ENCODE results near the gene SPCS2. TPM values are rescaled to one million over a fixed set of nuclear protein-coding genes. Genes with fewer than 3 reads are reported as not detected.

The SPCS2 gene
- total and polyA plus RNA-seq, 2 of the 8 experiments (the other 6 are each of a cell fraction or from before 2014, with no cell fraction given): 92.7 to 161 TPM

GRCh38 chr11:74984730-74985129 lies 35.7 kb downstream of the SPCS2 start (continued):
- TF ChIP-seq CHD7 (IDR thresholded peaks at IDR 0.05; ENCODE audit: insufficient replicate concordance, low read length) (no peak), TEAD4 (IDR thresholded peaks at IDR 0.05; ENCODE audit: low read depth, low read length) (no peak), SIRT6 (IDR thresholded peaks at IDR 0.05; ENCODE audit: low read length) (no peak), CBX5 (IDR thresholded peaks at IDR 0.05; ENCODE audit: low read depth, low read length) (no peak), BCL11A (IDR thresholded peaks at IDR 0.05; ENCODE audit: low read depth in 2 of 2, low read length in 2 of 2) (no peak), CTBP2 (IDR thresholded peaks at IDR 0.05; ENCODE audit: borderline replicate concordance, insufficient read depth, insufficient read length, low read length) (no peak), HDAC2 (IDR thresholded peaks at IDR 0.05; ENCODE audit: borderline replicate concordance in 1 of 2, low read depth in 2 of 2, low read length in 2 of 2) (no peak), MAX (IDR thresholded peaks at IDR 0.05) (no peak), E2F6 (IDR thresholded peaks at IDR 0.05) (no peak)

All from H1 (cell line).